ENCODE results near the gene REEP5.
A peak's percentile ranks its signal among the peaks of the same experiment; 100 is the strongest.

REEP5 gene

DNA sequence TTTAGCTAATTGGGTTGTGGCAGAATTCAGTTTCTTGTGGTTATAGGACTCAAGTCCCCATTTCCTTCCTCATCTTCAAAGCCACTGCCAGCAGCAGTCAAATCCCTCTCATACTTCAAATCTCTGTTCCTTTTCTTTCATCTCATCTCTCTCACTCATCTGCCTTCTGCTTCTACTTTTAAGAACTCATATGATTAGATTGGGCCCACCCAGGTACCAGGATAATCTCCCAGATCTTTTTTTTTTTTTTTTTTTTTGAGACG lies 8.0 kb upstream of the REEP5 start:
- TF ChIP-seq CTCF (IDR thresholded peaks at IDR 0.05) = no peak
- Histone ChIP-seq H3K4me3 (no peak overlapping the region), H3K27ac (no peak overlapping the region)
- no peak for DNase-seq (ENCODE audit: low spot score)

- Histone ChIP-seq H3K4me3 (no peak overlapping the region), H3K27ac (no peak overlapping the region)
- DNase-seq (ENCODE audit: low spot score) = no peak
- TF ChIP-seq CTCF (IDR thresholded peaks at IDR 0.05) = no peak
Measured at GRCh38 chr5:112929336-112930081, 7.5 kb upstream of the REEP5 start.

GRCh38 chr5:112923988-112924387 lies 2.0 kb upstream of the REEP5 start:
- no peak for DNase-seq (ENCODE audit: low spot score)
- Histone ChIP-seq H3K27ac (no peak overlapping the region), H3K4me3 (no peak overlapping the region)
- TF ChIP-seq CTCF (IDR thresholded peaks at IDR 0.05) = no peak

GRCh38 chr5:112923148-112923917 lies 1.3 kb upstream of the REEP5 start:
- Histone ChIP-seq H3K4me3 (peak overlapping the region; percentile 100), H3K27ac (peak overlapping the region in 1 of 2 donors; percentile 99)
- no peak for TF ChIP-seq CTCF (IDR thresholded peaks at IDR 0.05)
- DNase-seq (ENCODE audit: low spot score) = no peak

DNA sequence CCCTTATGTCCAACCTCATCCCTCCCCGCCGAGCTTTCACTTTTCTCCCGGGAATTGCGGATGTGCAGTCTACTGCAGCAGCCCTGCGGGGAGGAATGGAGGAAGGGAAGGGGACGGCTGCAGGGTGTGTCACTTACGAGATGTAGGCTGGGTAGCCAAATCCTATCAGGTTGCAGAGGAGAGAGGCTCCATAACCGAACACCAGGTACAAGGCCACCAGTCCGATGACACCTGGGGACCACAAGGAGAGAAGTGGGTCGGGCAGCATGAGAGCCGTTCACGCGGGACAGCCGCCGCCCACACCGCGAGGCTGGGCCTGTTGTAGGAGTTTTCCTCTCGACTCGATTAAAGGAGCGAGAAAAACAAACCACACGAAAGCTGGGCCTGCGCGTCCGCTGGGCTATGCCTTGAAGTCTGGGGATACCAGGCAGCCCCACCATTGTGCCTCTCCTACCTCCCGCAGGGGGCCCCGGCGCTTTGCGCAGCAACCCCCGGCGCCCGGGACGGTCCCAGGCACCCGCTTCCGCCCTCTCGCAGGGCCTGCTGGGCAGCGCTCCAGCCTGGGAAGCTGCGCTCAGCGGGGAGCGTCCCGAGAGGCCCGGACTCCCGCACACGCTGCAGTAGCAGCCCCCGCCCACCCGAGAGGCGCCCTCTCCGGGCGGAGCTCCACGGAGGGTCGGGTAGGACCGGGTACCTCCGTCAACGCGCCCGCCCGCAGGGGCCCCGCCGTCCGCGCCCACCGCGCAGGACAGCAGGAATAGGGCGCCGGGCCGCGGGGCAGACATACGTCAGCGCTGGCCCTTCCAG lies 798 bp downstream of the REEP5 start:
- no peak for TF ChIP-seq CTCF (IDR thresholded peaks at IDR 0.05)
- peak; percentile 78 for DNase-seq (ENCODE audit: low spot score)
- H3K4me3 ChIP-seq = peak overlapping the region; percentile 100
- H3K27ac ChIP-seq = peak overlapping the region; percentile 95 to 99

DNA sequence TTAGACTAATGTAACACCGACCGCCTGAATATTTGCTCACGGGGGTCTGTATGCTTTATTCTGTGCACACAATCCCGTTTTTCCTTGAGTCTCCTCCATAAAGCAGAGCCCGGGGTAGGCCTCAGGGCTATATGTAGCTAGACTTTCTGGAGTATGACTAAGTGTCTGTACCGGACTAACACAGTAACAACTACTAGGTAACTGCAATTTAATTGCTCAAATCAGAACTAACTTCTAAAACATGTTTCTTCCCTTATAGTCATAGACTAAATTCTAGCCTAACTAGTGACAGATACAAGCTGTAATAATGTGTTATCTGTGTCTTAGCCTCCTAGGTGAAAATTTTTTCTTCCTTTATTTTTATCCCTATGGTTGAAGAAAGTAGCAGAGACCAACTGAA lies 2.1 kb downstream of the REEP5 start:
- no peak for TF ChIP-seq CTCF (IDR thresholded peaks at IDR 0.05)
- no peak overlapping the region for H3K4me3 ChIP-seq
- no peak overlapping the region for H3K27ac ChIP-seq
- DNase-seq (ENCODE audit: low spot score) = no peak
